Peyer's patch (tissue), 4 donors: ENCODE data around the gene KAZN.

ENCODE experiments used
- CTCF ChIP-seq, 6 experiments: fragments of 450-650 bp in 4 of 6; fragments of 200-600 bp in 2 of 6; sonication (generic) in 1 of 6; IDR thresholded peaks; one replicate each; pipeline ENCODE4 v1.5.1; 2017 to 2019; ENCODE audit warnings: antibody characterized with exemption in 6 of 6, mild to moderate bottlenecking in 3 of 6, moderate library complexity in 1 of 6
- POLR2A ChIP-seq, 2 donors: fragments of 450-650 bp; IDR thresholded peaks; one replicate each; pipeline ENCODE4 v1.5.1; 2017; ENCODE audit warnings: antibody characterized with exemption in 2 of 2, mild to moderate bottlenecking in 2 of 2, moderate library complexity in 2 of 2

DNA sequence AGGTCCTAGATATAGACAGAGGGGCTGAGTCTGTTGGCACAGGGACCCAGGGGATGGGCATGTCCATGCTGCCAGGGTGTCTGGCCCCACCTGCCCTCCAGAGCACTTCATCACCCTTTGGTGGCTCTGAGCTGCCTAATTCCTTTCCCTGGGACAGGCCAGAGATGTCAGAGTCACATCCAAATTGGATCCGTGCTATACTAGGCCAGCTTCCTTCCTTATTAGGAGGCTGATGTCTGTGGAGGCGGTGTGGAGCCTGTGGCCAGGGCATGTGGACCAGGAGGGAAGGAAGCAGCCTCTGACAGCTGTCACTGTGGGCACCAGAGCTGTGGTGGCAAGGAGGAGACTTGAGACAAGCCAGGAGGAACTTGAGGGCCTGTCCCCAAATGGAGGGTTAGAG is 477.3 kb downstream of the KAZN start:
- TF ChIP-seq CTCF (IDR thresholded peaks at IDR 0.05) (no peak), POLR2A (IDR thresholded peaks at IDR 0.05) (no peak)
